Measurements from ENCODE around the gene TBR1.

GRCh38 chr2:161430386-161430785 lies 14.3 kb downstream of the TBR1 start:
- TF ChIP-seq CTCF (conservative IDR thresholded peaks at IDR 0.05): no peak
- TF ChIP-seq EZH2 (IDR thresholded peaks at IDR 0.05; ENCODE audit: low read depth): no peak
